SK-N-SH treated with all-trans-retinoic acid at 6 μM for 48 hours (cell line): ENCODE results near the gene CELSR3.

Experiments
- ATAC-seq: fragments of 200-7000 bp; cut with Tn5 transposase; 3 replicates; pipeline ENCODE4 v1.9.1; 2020; ENCODE audit warnings: mild to moderate bottlenecking, moderate library complexity
- ARNTL ChIP-seq: fragments of 450-650 bp; formaldehyde crosslinking; IDR thresholded peaks from 2 replicates; pipeline ENCODE4 v1.5.0; 2020; ENCODE audit warnings: low read depth, mild to moderate bottlenecking, moderate library complexity, borderline replicate concordance
- BACH2 ChIP-seq: fragments of 250-450 bp; sonication (Bioruptor Pico); IDR thresholded peaks from 2 replicates; pipeline ENCODE4 v1.9.0; 2021; ENCODE audit warnings: mild to moderate bottlenecking, borderline replicate concordance
- CSDC2 ChIP-seq: fragments of 250-450 bp; sonication (Bioruptor Pico); IDR thresholded peaks from 2 replicates; pipeline ENCODE4 v1.5.0; 2020; ENCODE audit warnings: mild to moderate bottlenecking, moderate library complexity
- ESRRG ChIP-seq: fragments of 250-450 bp; sonication (Bioruptor Pico); IDR thresholded peaks from 2 replicates; pipeline ENCODE4 v1.6.1; 2021; ENCODE audit warnings: mild to moderate bottlenecking
- GLIS3 ChIP-seq: fragments of 250-450 bp; sonication (Bioruptor Pico); IDR thresholded peaks from 2 replicates; pipeline ENCODE4 v1.5.0; 2020; ENCODE audit warnings: mild to moderate bottlenecking, moderate library complexity
- ISL1 ChIP-seq: fragments of 250-450 bp; sonication (Bioruptor Pico); IDR thresholded peaks from 2 replicates; pipeline ENCODE4 v2.1.2; 2022; ENCODE audit warnings: mild to moderate bottlenecking, moderate library complexity
- OSR1 ChIP-seq: fragments of 250-450 bp; sonication (Bioruptor Pico); IDR thresholded peaks from 2 replicates; pipeline ENCODE4 v1.8.0; 2022; ENCODE audit warnings: moderate library complexity, mild to moderate bottlenecking, inconsistent platforms
- PPARA ChIP-seq: fragments of 250-450 bp; sonication (Bioruptor Pico); IDR thresholded peaks from 2 replicates; pipeline ENCODE4 v1.5.0; 2020; ENCODE audit warnings: mild to moderate bottlenecking, borderline replicate concordance
- RARB ChIP-seq: fragments of 250-450 bp; sonication (Bioruptor Pico); IDR thresholded peaks from 2 replicates; pipeline ENCODE4 v1.8.0; 2021; ENCODE audit warnings: mild to moderate bottlenecking, moderate library complexity
- SNAI2 ChIP-seq: fragments of 250-450 bp; sonication (Bioruptor Pico); IDR thresholded peaks from 2 replicates; pipeline ENCODE4 v1.5.0; 2020; ENCODE audit warnings: mild to moderate bottlenecking, moderate library complexity
- TCF4 ChIP-seq: fragments of 250-450 bp; sonication (Bioruptor Pico); IDR thresholded peaks from 2 replicates; pipeline ENCODE4 v1.8.0; 2021; ENCODE audit warnings: mild to moderate bottlenecking, moderate library complexity, borderline replicate concordance
- ZC3H10 ChIP-seq: fragments of 250-450 bp; sonication (Bioruptor Pico); IDR thresholded peaks from 2 replicates; pipeline ENCODE4 v1.5.1; 2021; ENCODE audit warnings: mild to moderate bottlenecking, moderate library complexity
- ZFP3 ChIP-seq: fragments of 250-450 bp; sonication (Bioruptor Pico); IDR thresholded peaks from 2 replicates; pipeline ENCODE4 v1.5.0; 2020; ENCODE audit warnings: mild to moderate bottlenecking, moderate library complexity
- ZFP30 ChIP-seq: fragments of 450-650 bp; formaldehyde crosslinking; IDR thresholded peaks from 2 replicates; pipeline ENCODE4 v1.5.0; 2022; ENCODE audit warnings: mild to moderate bottlenecking, moderate library complexity
- ZNF565 ChIP-seq: fragments of 450-650 bp; formaldehyde crosslinking; conservative IDR thresholded peaks from 2 replicates; pipeline ENCODE4 v1.5.0; 2020; ENCODE audit warnings: low read depth, mild to moderate bottlenecking, moderate library complexity
- ZNF70 ChIP-seq: fragments of 450-650 bp; formaldehyde crosslinking; IDR thresholded peaks from 2 replicates; pipeline ENCODE4 v1.5.0; 2020; ENCODE audit warnings: mild to moderate bottlenecking, moderate library complexity
- TF ChIP-seq, protein P1 (sequence below): fragments of 250-450 bp; sonication (Bioruptor Pico); IDR thresholded peaks from 2 replicates; pipeline ENCODE4 v1.5.1; 2021; ENCODE audit warnings: mild to moderate bottlenecking, moderate library complexity
- TF ChIP-seq, protein P2 (sequence below): fragments of 250-450 bp; sonication (Bioruptor Pico); IDR thresholded peaks from 2 replicates; pipeline ENCODE4 v1.5.1; 2020; ENCODE audit warnings: low read depth, mild to moderate bottlenecking, moderate library complexity
- TF ChIP-seq, protein P3 (sequence below): fragments of 250-450 bp; sonication (Bioruptor Pico); IDR thresholded peaks from 2 replicates; pipeline ENCODE4 v1.8.0; 2021; ENCODE audit warnings: low read depth, mild to moderate bottlenecking, moderate library complexity, borderline replicate concordance
- TF ChIP-seq, protein P4 (sequence below): fragments of 250-450 bp; sonication (Bioruptor Pico); IDR thresholded peaks from 2 replicates; pipeline ENCODE4 v1.5.0; 2020; ENCODE audit warnings: mild to moderate bottlenecking, moderate library complexity

CELSR3 gene

DNA sequence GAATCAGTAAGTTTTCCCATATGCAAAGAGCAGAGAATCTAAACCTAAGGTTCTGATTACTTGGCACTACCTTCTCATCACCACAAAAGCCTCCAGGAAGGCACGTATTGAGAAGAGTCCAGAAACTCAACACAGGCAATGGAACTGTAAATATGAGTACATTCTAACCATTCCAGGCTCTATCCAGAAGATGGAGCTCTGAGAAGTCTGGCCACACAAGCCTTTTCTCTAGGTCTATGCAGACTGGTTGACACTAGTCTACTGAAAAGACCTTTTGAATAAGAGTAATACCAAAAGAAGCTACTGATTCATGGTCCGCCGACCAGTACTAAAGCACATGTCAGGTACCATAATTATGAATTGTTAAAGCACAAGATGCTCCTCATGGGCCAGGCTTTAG lies 35.3 kb upstream of the CELSR3 start:
- ATAC-seq = no peak
- no peak for TF ChIP-seq ZC3H10 (CRISPR knock-in tag)
- TF ChIP-seq, protein P1, sequence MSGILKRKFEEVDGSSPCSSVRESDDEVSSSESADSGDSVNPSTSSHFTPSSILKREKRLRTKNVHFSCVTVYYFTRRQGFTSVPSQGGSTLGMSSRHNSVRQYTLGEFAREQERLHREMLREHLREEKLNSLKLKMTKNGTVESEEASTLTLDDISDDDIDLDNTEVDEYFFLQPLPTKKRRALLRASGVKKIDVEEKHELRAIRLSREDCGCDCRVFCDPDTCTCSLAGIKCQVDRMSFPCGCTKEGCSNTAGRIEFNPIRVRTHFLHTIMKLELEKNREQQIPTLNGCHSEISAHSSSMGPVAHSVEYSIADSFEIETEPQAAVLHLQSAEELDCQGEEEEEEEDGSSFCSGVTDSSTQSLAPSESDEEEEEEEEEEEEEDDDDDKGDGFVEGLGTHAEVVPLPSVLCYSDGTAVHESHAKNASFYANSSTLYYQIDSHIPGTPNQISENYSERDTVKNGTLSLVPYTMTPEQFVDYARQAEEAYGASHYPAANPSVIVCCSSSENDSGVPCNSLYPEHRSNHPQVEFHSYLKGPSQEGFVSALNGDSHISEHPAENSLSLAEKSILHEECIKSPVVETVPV (CRISPR knock-in tag) = no peak

DNA sequence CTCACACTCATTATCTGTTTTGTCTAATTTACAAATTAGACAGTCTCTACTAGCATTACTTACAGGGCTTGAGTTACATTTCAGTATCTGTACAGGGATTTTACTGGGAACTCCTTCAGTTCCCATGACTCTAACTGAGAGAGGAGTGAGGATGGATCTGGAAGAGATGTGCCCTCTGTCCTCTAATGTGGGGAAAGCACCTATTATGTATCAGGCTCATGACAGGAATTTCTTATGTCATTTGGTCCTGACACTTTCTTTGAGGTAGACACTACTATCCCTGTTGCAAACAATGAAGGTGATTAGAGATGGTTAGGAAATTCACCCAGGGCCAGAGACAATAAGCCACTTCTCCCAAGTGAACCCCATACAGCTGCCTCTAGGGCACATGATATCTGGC lies 33.9 kb upstream of the CELSR3 start:
- ATAC-seq = no peak
- TF ChIP-seq ZFP3 (CRISPR knock-in tag) (no peak), RARB (CRISPR knock-in tag) (no peak), ZNF70 (CRISPR knock-in tag) (no peak), ARNTL (CRISPR knock-in tag) (no peak), PPARA (CRISPR knock-in tag) (no peak), TCF4 (CRISPR knock-in tag) (no peak), ZNF565 (CRISPR knock-in tag) (no peak), ISL1 (no peak), ZFP30 (CRISPR knock-in tag) (no peak), CSDC2 (no peak)
- TF ChIP-seq, protein P2, sequence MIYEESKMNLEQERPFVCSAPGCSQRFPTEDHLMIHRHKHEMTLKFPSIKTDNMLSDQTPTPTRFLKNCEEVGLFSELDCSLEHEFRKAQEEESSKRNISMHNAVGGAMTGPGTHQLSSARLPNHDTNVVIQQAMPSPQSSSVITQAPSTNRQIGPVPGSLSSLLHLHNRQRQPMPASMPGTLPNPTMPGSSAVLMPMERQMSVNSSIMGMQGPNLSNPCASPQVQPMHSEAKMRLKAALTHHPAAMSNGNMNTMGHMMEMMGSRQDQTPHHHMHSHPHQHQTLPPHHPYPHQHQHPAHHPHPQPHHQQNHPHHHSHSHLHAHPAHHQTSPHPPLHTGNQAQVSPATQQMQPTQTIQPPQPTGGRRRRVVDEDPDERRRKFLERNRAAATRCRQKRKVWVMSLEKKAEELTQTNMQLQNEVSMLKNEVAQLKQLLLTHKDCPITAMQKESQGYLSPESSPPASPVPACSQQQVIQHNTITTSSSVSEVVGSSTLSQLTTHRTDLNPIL (CRISPR knock-in tag) = no peak
- TF ChIP-seq, protein P3, sequence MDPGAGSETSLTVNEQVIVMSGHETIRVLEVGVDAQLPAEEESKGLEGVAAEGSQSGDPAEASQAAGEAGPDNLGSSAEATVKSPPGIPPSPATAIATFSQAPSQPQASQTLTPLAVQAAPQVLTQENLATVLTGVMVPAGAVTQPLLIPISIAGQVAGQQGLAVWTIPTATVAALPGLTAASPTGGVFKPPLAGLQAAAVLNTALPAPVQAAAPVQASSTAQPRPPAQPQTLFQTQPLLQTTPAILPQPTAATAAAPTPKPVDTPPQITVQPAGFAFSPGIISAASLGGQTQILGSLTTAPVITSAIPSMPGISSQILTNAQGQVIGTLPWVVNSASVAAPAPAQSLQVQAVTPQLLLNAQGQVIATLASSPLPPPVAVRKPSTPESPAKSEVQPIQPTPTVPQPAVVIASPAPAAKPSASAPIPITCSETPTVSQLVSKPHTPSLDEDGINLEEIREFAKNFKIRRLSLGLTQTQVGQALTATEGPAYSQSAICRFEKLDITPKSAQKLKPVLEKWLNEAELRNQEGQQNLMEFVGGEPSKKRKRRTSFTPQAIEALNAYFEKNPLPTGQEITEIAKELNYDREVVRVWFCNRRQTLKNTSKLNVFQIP (CRISPR knock-in tag) = no peak
- TF ChIP-seq, protein P1 (CRISPR knock-in tag) = no peak
- TF ChIP-seq, protein P4, sequence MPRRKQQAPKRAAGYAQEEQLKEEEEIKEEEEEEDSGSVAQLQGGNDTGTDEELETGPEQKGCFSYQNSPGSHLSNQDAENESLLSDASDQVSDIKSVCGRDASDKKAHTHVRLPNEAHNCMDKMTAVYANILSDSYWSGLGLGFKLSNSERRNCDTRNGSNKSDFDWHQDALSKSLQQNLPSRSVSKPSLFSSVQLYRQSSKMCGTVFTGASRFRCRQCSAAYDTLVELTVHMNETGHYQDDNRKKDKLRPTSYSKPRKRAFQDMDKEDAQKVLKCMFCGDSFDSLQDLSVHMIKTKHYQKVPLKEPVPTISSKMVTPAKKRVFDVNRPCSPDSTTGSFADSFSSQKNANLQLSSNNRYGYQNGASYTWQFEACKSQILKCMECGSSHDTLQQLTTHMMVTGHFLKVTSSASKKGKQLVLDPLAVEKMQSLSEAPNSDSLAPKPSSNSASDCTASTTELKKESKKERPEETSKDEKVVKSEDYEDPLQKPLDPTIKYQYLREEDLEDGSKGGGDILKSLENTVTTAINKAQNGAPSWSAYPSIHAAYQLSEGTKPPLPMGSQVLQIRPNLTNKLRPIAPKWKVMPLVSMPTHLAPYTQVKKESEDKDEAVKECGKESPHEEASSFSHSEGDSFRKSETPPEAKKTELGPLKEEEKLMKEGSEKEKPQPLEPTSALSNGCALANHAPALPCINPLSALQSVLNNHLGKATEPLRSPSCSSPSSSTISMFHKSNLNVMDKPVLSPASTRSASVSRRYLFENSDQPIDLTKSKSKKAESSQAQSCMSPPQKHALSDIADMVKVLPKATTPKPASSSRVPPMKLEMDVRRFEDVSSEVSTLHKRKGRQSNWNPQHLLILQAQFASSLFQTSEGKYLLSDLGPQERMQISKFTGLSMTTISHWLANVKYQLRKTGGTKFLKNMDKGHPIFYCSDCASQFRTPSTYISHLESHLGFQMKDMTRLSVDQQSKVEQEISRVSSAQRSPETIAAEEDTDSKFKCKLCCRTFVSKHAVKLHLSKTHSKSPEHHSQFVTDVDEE (CRISPR knock-in tag) = no peak

DNA sequence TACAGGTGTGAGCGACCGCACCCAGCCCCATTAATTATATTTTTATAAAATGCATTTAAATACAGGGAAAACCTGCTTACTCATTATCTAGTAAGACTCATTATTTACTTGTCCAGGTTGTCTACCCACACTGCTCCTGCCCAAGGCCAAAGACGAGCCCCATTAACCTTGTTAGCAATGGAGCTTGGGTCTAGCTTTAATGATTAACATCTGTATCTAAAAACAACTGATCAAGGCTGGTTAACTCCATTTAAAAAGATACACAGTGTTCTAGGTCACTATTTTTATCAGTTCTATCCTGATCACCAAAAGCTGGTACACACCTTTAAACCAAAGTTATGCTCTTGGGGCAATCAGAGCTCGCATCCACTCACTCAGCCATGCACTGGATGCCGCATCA lies 33.5 kb upstream of the CELSR3 start:
- no peak for TF ChIP-seq PPARA (CRISPR knock-in tag)
- TF ChIP-seq BACH2 (CRISPR knock-in tag) = no peak
- TF ChIP-seq RARB (CRISPR knock-in tag) = no peak
- TF ChIP-seq, protein P3 (CRISPR knock-in tag) = no peak
- TF ChIP-seq ZFP3 (CRISPR knock-in tag) = no peak
- TF ChIP-seq, protein P2 (CRISPR knock-in tag) = no peak
- no peak for TF ChIP-seq ESRRG (CRISPR knock-in tag)
- no peak for TF ChIP-seq ZC3H10 (CRISPR knock-in tag)
- TF ChIP-seq OSR1 (CRISPR knock-in tag) = no peak
- no peak for TF ChIP-seq CSDC2
- TF ChIP-seq ZNF70 (CRISPR knock-in tag) = no peak
- TF ChIP-seq ARNTL (CRISPR knock-in tag) = no peak
- TF ChIP-seq, protein P4 (CRISPR knock-in tag) = no peak
- no peak for TF ChIP-seq SNAI2 (CRISPR knock-in tag)
- TF ChIP-seq GLIS3 (CRISPR knock-in tag) = no peak
- ATAC-seq = no peak
